ENCODE measurements around the gene ARHGAP5. TPM values are rescaled to one million over a fixed set of nuclear protein-coding genes. Genes with fewer than 3 reads are reported as not detected.

The ARHGAP5 gene
- total RNA-seq, 4 donors from 2014 or later = 189 to 365 (median 229) TPM

DNA sequence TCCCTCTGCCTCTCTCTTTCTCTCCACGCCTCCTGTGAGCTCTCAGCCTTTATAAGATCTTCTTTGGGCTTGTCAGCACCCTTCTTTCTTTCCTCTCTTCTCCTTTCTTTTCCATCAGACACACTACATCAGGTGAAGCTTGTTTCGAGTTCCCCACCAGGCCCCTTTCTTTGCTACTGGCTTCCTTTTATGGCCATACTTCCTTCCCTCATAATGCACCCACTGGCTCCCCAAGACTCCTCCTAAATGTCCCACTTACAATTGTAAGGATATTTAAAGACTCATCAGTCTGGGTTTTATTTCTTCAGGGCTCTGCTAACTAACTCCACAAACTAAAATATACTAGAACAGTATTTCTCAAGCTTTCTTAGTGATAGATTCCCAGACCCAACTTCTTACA lies 129.4 kb downstream of the ARHGAP5 start:
- Histone ChIP-seq H3K27me3 (no peaks in the 10 kb centered on the region), H3K4me3 (replicated peaks in 1 of 3) (no peak overlapping the region), H3K27ac (no peak overlapping the region), H3K4me1 (peaks cover 0 to 12% of the 10 kb centered on the region in 2 donors), H3K36me3 (no peaks in the 10 kb centered on the region), H3K9me3 (no peaks in the 10 kb centered on the region)
- intact Hi-C loops (cut with DNase I) = loop anchor here (10.0 kb wide), 1 partner anchor 48 kb away; no protein-coding TSS in a partner anchor
- no peak for TF ChIP-seq POLR2A (IDR thresholded peaks at IDR 0.05)
- TF ChIP-seq, protein P1, sequence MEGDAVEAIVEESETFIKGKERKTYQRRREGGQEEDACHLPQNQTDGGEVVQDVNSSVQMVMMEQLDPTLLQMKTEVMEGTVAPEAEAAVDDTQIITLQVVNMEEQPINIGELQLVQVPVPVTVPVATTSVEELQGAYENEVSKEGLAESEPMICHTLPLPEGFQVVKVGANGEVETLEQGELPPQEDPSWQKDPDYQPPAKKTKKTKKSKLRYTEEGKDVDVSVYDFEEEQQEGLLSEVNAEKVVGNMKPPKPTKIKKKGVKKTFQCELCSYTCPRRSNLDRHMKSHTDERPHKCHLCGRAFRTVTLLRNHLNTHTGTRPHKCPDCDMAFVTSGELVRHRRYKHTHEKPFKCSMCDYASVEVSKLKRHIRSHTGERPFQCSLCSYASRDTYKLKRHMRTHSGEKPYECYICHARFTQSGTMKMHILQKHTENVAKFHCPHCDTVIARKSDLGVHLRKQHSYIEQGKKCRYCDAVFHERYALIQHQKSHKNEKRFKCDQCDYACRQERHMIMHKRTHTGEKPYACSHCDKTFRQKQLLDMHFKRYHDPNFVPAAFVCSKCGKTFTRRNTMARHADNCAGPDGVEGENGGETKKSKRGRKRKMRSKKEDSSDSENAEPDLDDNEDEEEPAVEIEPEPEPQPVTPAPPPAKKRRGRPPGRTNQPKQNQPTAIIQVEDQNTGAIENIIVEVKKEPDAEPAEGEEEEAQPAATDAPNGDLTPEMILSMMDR (IDR thresholded peaks at IDR 0.05) = no peak
- no peak for DNase-seq
- 75 to 86% methylated on average over 2 of the region's 2 CpGs for WGBS, 2 donors

GRCh38 chr14:32208490-32208889 lies 131.4 kb downstream of the ARHGAP5 start:
- H3K36me3 ChIP-seq = no peaks in the 10 kb centered on the region
- H3K4me3 ChIP-seq (replicated peaks in 1 of 3) = no peak overlapping the region
- no peaks in the 10 kb centered on the region for H3K9me3 ChIP-seq
- 90% methylated on average over 3 of the region's 3 CpGs for WGBS, 2 donors
- DNase-seq = no peak
- intact Hi-C loops (cut with DNase I) = loop anchor here (10.0 kb wide), 1 partner anchor 46 kb away; no protein-coding TSS in a partner anchor
- TF ChIP-seq POLR2A (IDR thresholded peaks at IDR 0.05) = no peak
- TF ChIP-seq, protein P1 (IDR thresholded peaks at IDR 0.05) = no peak
- H3K27me3 ChIP-seq = no peaks in the 10 kb centered on the region
- H3K4me1 ChIP-seq = peaks cover 0 to 4% of the 10 kb centered on the region in 2 donors
- H3K27ac ChIP-seq = no peak overlapping the region

Small RNAs within 50 kb of the gene (small RNA-seq; reads per million reads assigned to genes)
- gene RNU6-7 (0.47 reads per million), gene RNU6-8 (not detected)

Other genes with a start within 250 kb of the ARHGAP5 start
- gene RNU6-7, start 124.7 kb downstream of the ARHGAP5 start, total RNA-seq = not detected
- gene RNU6-8, start 126.0 kb downstream of the ARHGAP5 start, total RNA-seq = not detected